Liver (tissue), 9 donors: ENCODE measurements around the gene COL1A2. TPM values are rescaled to one million over a fixed set of nuclear protein-coding genes. Genes with fewer than 3 reads are reported as not detected.

Source experiments
- DNase-seq: peaks from one replicate; pipeline ENCODE4 v3.0.0-alpha.2; 2017; ENCODE audit warnings: low spot score
- H3K27ac ChIP-seq, 2 donors: one replicate each; pipeline ENCODE4 v1.7.0; 2013; ENCODE audit warnings: inconsistent platforms in 2 of 2, low read length in 2 of 2, control low read depth in 1 of 2, low read depth in 1 of 2, mild to moderate bottlenecking in 1 of 2
- H3K27me3 ChIP-seq, 4 donors: one replicate each; pipeline versions ENCODE4 v1.6.1 to v1.7.0; 2013; ENCODE audit warnings: low read length in 3 of 4, inconsistent platforms in 1 of 4, mild to moderate bottlenecking in 1 of 4, moderate library complexity in 1 of 4; ENCODE audit not compliant: control insufficient read depth in 4 of 4, insufficient read depth in 4 of 4
- H3K36me3 ChIP-seq, 4 donors: one replicate each; pipeline versions ENCODE4 v1.6.1 to v1.7.0; 2013; ENCODE audit warnings: low read length in 3 of 4, mild to moderate bottlenecking in 3 of 4, low read depth in 1 of 4, moderate library complexity in 1 of 4; ENCODE audit not compliant: control insufficient read depth in 4 of 4, insufficient read depth in 3 of 4
- H3K4me1 ChIP-seq, 4 donors: one replicate each; pipeline versions ENCODE4 v1.6.1 to v1.7.0; 2013; ENCODE audit warnings: low read length in 3 of 4, mild to moderate bottlenecking in 3 of 4, moderate library complexity in 1 of 4; ENCODE audit not compliant: control insufficient read depth in 4 of 4, insufficient read depth in 4 of 4
- H3K4me3 ChIP-seq, 3 donors: one replicate each; pipeline versions ENCODE4 v1.6.1 to v1.7.0; 2013; ENCODE audit warnings: low read length in 3 of 3, control low read depth in 1 of 3, low read depth in 1 of 3, mild to moderate bottlenecking in 1 of 3
- H3K9ac ChIP-seq, 2 donors: one replicate each; pipeline ENCODE4 v1.7.0; 2013; ENCODE audit warnings: low read length in 2 of 2, mild to moderate bottlenecking in 2 of 2, moderate library complexity in 2 of 2, control low read depth in 1 of 2, low read depth in 1 of 2
- H3K9me3 ChIP-seq, 4 donors: one replicate each; pipeline versions ENCODE4 v1.6.1 to v1.7.0; 2013; ENCODE audit warnings: low read length in 3 of 4; ENCODE audit not compliant: control insufficient read depth in 4 of 4
- ATF3 ChIP-seq: IDR thresholded peaks from 2 replicates; pipeline ENCODE4 v1.6.1; 2016; ENCODE audit warnings: antibody characterized with exemption
- CTCF ChIP-seq: fragments of 150-350 bp; IDR thresholded peaks from 2 replicates; pipeline ENCODE4 v1.5.1; 2017; ENCODE audit warnings: improper control_type of control experiment, low read depth, low read length; ENCODE audit not compliant: missing input control
- EGR1 ChIP-seq, 2 donors: IDR thresholded peaks; 2 replicates each; pipeline ENCODE4 v1.6.1; 2016 to 2018; ENCODE audit warnings: antibody characterized with exemption in 2 of 2, low read depth in 2 of 2
- FOXA1 ChIP-seq: IDR thresholded peaks from 2 replicates; pipeline ENCODE4 v1.6.1; 2016; ENCODE audit warnings: antibody characterized with exemption
- FOXA2 ChIP-seq: IDR thresholded peaks from 2 replicates; pipeline ENCODE4 v1.6.1; 2016; ENCODE audit warnings: antibody characterized with exemption
- GABPA ChIP-seq, 2 donors: IDR thresholded peaks in 1 of 2; conservative IDR thresholded peaks in 1 of 2; 2 replicates each; pipeline ENCODE4 v1.6.1; 2016; ENCODE audit warnings: antibody characterized with exemption in 2 of 2, mild to moderate bottlenecking in 1 of 2, moderate library complexity in 1 of 2
- HNF4A ChIP-seq, 2 donors: conservative IDR thresholded peaks; 2 replicates each; pipeline ENCODE4 v1.6.1; 2016; ENCODE audit warnings: antibody characterized with exemption in 2 of 2, mild to moderate bottlenecking in 2 of 2
- HNF4G ChIP-seq: IDR thresholded peaks from 2 replicates; pipeline ENCODE4 v1.6.1; 2016; ENCODE audit warnings: antibody characterized with exemption
- JUND ChIP-seq, 2 donors: IDR thresholded peaks; 2 replicates each; pipeline ENCODE4 v1.6.1; 2016; ENCODE audit warnings: antibody characterized with exemption in 2 of 2
- NR2F2 ChIP-seq: IDR thresholded peaks from 2 replicates; pipeline ENCODE4 v1.6.1; 2016; ENCODE audit warnings: antibody characterized with exemption
- RAD21 ChIP-seq, 2 donors: IDR thresholded peaks; 2 replicates each; pipeline ENCODE4 v1.6.1; 2016; ENCODE audit warnings: antibody characterized with exemption in 2 of 2, mild to moderate bottlenecking in 2 of 2
- RXRA ChIP-seq, 2 donors: IDR thresholded peaks; 2 replicates each; pipeline ENCODE4 v1.6.1; 2017 to 2018; ENCODE audit warnings: antibody characterized with exemption in 2 of 2, mild to moderate bottlenecking in 1 of 2
- SP1 ChIP-seq: IDR thresholded peaks from 2 replicates; pipeline ENCODE4 v1.6.1; 2018; ENCODE audit warnings: antibody characterized with exemption, mild to moderate bottlenecking
- TAF1 ChIP-seq: conservative IDR thresholded peaks from 2 replicates; pipeline ENCODE4 v1.6.1; 2016; ENCODE audit warnings: antibody characterized with exemption, mild to moderate bottlenecking
- YY1 ChIP-seq: IDR thresholded peaks from 2 replicates; pipeline ENCODE4 v1.6.1; 2016; ENCODE audit warnings: antibody characterized with exemption, mild to moderate bottlenecking
- WGBS: extraction: QIAGEN DNeasy Blood & Tissue Kit; methylation state at CpG from one replicate; pipeline ENCODE4 v1.1.7; 2013; 5-methylcytosine and 5-hydroxymethylcytosine counted together
- polyA plus RNA-seq, 2 donors: library from polyadenylated mRNA; stranded (reverse) in 1 of 2; unstranded in 1 of 2; fragments of 200-250 nt in 1 of 2; fragments of >200 nt in 1 of 2; fragmentation: Nextera tagmentation in 1 of 2; extraction: Ambion mirVana in 1 of 2; gene quantifications; one replicate each; pipeline versions ENCODE4 v1.2.1 to v1.2.3, GENCODE V29; 2013 to 2015
- total RNA-seq, 2 donors: library from RNA; depleted of rRNA; stranded (reverse); fragments of >200 nt; gene quantifications; one replicate each; pipeline ENCODE4 v1.2.3, GENCODE V29; 2014
- TF ChIP-seq, protein P1 (sequence below): IDR thresholded peaks from 2 replicates; pipeline ENCODE4 v1.6.1; 2016; ENCODE audit warnings: antibody characterized with exemption
- TF ChIP-seq, protein P2 (sequence below): IDR thresholded peaks from 2 replicates; pipeline ENCODE4 v1.6.1; 2016; ENCODE audit warnings: antibody characterized with exemption
- TF ChIP-seq, protein P3 (sequence below): IDR thresholded peaks from 2 replicates; pipeline ENCODE4 v1.6.1; 2016; ENCODE audit warnings: antibody characterized with exemption, mild to moderate bottlenecking
- donor health status: healthy.
- donor health status: healthy.
- donor health status: healthy.
- donor health status: healthy.
- donor health status: healthy.

COL1A2 gene
- total and polyA plus RNA-seq, 4 donors: 11.5 to 86.2 (median 42.0) TPM

DNA sequence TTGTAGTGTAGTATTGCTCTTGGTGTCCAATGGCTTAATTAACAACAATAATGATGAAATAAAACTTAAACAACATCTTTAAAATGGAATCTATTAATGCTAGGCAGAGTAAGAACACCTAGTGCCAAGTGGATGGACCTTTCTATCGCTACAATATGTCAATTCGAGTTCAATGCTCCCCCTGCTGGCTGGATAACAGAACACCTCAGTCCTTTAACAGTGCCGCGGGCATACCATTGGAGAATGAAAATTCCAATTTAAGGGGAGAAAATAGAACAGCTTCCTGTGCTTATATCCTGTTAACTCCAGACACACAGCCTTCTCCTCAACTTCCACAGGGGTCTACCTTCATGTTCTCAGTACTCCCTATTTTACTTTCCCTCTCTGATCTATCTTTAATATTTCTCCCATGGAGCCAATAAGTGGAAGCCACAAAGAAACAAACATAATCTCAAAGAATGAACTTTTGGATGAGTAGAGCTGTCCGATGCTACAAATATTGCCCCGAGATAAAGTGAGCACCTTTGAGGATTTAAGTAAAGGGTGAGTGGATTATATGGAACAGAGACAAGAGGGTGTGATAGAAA lies 41.4 kb downstream of the COL1A2 start:
- WGBS: 18% methylated on average over 6 of the region's 6 CpGs
- DNase-seq: peak; percentile 56
- H3K36me3 ChIP-seq: no peaks in the 10 kb centered on the region

More for the DNA sequence above, 41.4 kb downstream of the COL1A2 start:
- H3K9me3 ChIP-seq: no peaks in the 10 kb centered on the region
- no peak overlapping the region for H3K27ac ChIP-seq
- H3K27me3 ChIP-seq: no peaks in the 10 kb centered on the region
- H3K4me1 ChIP-seq: no peaks in the 10 kb centered on the region
- TF ChIP-seq CTCF (peak; percentile 77), HNF4A (conservative IDR thresholded peaks at IDR 0.05) (peak in 1 of 2 donors; percentile 8), SP1 (no peak), TAF1 (no peak), JUND (IDR thresholded peaks at IDR 0.05) (no peak), FOXA2 (no peak), FOXA1 (no peak), HNF4G (no peak), RAD21 (IDR thresholded peaks at IDR 0.05) (peak; percentile 76 to 85), RXRA (IDR thresholded peaks at IDR 0.05) (peak in 1 of 2 donors; percentile 12), GABPA (IDR thresholded peaks at IDR 0.05 in 1 of 2, conservative IDR thresholded peaks at IDR 0.05 in 1 of 2) (no peak), YY1 (no peak), NR2F2 (no peak), ATF3 (no peak), EGR1 (IDR thresholded peaks at IDR 0.05; ENCODE audit: low read depth in 2 of 2) (no peak)
- TF ChIP-seq, protein P1, sequence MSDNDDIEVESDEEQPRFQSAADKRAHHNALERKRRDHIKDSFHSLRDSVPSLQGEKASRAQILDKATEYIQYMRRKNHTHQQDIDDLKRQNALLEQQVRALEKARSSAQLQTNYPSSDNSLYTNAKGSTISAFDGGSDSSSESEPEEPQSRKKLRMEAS: no peak
- TF ChIP-seq, protein P2, sequence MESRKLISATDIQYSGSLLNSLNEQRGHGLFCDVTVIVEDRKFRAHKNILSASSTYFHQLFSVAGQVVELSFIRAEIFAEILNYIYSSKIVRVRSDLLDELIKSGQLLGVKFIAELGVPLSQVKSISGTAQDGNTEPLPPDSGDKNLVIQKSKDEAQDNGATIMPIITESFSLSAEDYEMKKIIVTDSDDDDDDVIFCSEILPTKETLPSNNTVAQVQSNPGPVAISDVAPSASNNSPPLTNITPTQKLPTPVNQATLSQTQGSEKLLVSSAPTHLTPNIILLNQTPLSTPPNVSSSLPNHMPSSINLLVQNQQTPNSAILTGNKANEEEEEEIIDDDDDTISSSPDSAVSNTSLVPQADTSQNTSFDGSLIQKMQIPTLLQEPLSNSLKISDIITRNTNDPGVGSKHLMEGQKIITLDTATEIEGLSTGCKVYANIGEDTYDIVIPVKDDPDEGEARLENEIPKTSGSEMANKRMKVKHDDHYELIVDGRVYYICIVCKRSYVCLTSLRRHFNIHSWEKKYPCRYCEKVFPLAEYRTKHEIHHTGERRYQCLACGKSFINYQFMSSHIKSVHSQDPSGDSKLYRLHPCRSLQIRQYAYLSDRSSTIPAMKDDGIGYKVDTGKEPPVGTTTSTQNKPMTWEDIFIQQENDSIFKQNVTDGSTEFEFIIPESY: no peak
- TF ChIP-seq, protein P3, sequence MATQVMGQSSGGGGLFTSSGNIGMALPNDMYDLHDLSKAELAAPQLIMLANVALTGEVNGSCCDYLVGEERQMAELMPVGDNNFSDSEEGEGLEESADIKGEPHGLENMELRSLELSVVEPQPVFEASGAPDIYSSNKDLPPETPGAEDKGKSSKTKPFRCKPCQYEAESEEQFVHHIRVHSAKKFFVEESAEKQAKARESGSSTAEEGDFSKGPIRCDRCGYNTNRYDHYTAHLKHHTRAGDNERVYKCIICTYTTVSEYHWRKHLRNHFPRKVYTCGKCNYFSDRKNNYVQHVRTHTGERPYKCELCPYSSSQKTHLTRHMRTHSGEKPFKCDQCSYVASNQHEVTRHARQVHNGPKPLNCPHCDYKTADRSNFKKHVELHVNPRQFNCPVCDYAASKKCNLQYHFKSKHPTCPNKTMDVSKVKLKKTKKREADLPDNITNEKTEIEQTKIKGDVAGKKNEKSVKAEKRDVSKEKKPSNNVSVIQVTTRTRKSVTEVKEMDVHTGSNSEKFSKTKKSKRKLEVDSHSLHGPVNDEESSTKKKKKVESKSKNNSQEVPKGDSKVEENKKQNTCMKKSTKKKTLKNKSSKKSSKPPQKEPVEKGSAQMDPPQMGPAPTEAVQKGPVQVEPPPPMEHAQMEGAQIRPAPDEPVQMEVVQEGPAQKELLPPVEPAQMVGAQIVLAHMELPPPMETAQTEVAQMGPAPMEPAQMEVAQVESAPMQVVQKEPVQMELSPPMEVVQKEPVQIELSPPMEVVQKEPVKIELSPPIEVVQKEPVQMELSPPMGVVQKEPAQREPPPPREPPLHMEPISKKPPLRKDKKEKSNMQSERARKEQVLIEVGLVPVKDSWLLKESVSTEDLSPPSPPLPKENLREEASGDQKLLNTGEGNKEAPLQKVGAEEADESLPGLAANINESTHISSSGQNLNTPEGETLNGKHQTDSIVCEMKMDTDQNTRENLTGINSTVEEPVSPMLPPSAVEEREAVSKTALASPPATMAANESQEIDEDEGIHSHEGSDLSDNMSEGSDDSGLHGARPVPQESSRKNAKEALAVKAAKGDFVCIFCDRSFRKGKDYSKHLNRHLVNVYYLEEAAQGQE: no peak
- H3K9ac ChIP-seq: no peak overlapping the region
- no peak overlapping the region for H3K4me3 ChIP-seq
